ENCODE data around the gene APOL6.

APOL6 gene

GRCh38 chr22:35653824-35654223 lies 5.6 kb downstream of the APOL6 start:
- TF ChIP-seq CTCF (IDR thresholded peaks at IDR 0.05): no peak
- Histone ChIP-seq H3K27ac (no peak overlapping the region), H3K9me3 (peaks cover 0 to 3% (median 0%) of the 10 kb centered on the region in 3 donors), H3K36me3 (peaks cover 0 to 29% (median 20%) of the 10 kb centered on the region in 3 donors), H3K27me3 (no peaks in the 10 kb centered on the region), H3K4me1 (peaks cover 0 to 11% (median 9%) of the 10 kb centered on the region in 4 donors), H3K4me3 (no peak overlapping the region)
- DNase-seq: no peak
- intact Hi-C loops (cut with DNase I; ENCODE audit: low total_unique reads): no loop called here

- no peak overlapping the region for H3K27ac ChIP-seq
Measured at GRCh38 chr22:35656284-35656752, 8.1 kb downstream of the APOL6 start.

GRCh38 chr22:35657571-35658312 lies 9.5 kb downstream of the APOL6 start:
- no peak for TF ChIP-seq CTCF (IDR thresholded peaks at IDR 0.05)
- Histone ChIP-seq H3K27me3 (no peaks in the 10 kb centered on the region), H3K27ac (no peak overlapping the region), H3K9me3 (no peaks in the 10 kb centered on the region), H3K4me1 (peaks cover 0 to 9% (median 2%) of the 10 kb centered on the region in 4 donors), H3K4me3 (no peak overlapping the region), H3K36me3 (peaks cover 7 to 45% (median 34%) of the 10 kb centered on the region in 3 donors)
- intact Hi-C loops (cut with DNase I; ENCODE audit: low total_unique reads): no loop called here
- DNase-seq: no peak

More at GRCh38 chr22:35656284-35656752, 8.1 kb downstream of the APOL6 start:
- H3K9me3 ChIP-seq: no peaks in the 10 kb centered on the region
- no peak for TF ChIP-seq CTCF (IDR thresholded peaks at IDR 0.05)
- H3K36me3 ChIP-seq: peaks cover 7 to 45% (median 34%) of the 10 kb centered on the region in 3 donors
- no peaks in the 10 kb centered on the region for H3K4me1 ChIP-seq
- H3K27me3 ChIP-seq: no peaks in the 10 kb centered on the region
- H3K4me3 ChIP-seq: no peak overlapping the region
- DNase-seq: no peak
- intact Hi-C loops (cut with DNase I; ENCODE audit: low total_unique reads): no loop called here

GRCh38 chr22:35660291-35661127 lies 12.3 kb downstream of the APOL6 start:
- Histone ChIP-seq H3K27ac (no peak overlapping the region), H3K4me3 (no peak overlapping the region), H3K4me1 (peaks cover 0 to 29% (median 8%) of the 10 kb centered on the region in 4 donors), H3K9me3 (no peaks in the 10 kb centered on the region), H3K27me3 (no peaks in the 10 kb centered on the region), H3K36me3 (peaks cover 7 to 45% (median 34%) of the 10 kb centered on the region in 3 donors)
- DNase-seq: no peak
- intact Hi-C loops (cut with DNase I; ENCODE audit: low total_unique reads): no loop called here
- no peak for TF ChIP-seq CTCF (IDR thresholded peaks at IDR 0.05)

- H3K9me3 ChIP-seq: no peaks in the 10 kb centered on the region
- intact Hi-C loops (cut with DNase I; ENCODE audit: low total_unique reads): no loop called here
- peaks cover 0 to 29% (median 8%) of the 10 kb centered on the region in 4 donors for H3K4me1 ChIP-seq
- no peaks in the 10 kb centered on the region for H3K27me3 ChIP-seq
- H3K4me3 ChIP-seq: no peak overlapping the region
- no peak for TF ChIP-seq CTCF (IDR thresholded peaks at IDR 0.05)
- H3K36me3 ChIP-seq: peaks cover 7 to 42% (median 37%) of the 10 kb centered on the region in 3 donors
- no peak for DNase-seq
- no peak overlapping the region for H3K27ac ChIP-seq
Measured at GRCh38 chr22:35661464-35661863, 13.2 kb downstream of the APOL6 start.

Data from tibial artery (tissue), 4 donors.